ENCODE measurements around the gene NANOGP8.

DNA sequence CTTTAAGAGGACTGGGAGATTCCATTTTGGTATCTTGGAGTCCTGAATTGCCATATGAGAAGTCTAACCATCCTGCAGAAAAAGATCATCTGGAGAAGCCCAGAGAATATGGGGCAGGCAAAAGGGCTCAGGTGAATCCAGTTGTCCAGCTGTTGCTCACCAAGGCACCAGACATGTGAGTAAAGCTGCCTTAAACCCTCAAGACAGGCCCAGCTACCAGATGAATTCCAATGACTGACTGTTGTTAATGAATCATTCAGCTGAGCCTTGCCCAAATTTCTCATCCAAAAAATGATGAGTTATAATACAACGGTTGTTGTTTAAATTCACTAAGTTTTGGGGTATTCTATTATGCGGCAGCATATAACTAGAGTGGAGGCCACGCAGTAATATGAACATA lies 22.0 kb upstream of the NANOGP8 start:
- TF ChIP-seq, protein P1, sequence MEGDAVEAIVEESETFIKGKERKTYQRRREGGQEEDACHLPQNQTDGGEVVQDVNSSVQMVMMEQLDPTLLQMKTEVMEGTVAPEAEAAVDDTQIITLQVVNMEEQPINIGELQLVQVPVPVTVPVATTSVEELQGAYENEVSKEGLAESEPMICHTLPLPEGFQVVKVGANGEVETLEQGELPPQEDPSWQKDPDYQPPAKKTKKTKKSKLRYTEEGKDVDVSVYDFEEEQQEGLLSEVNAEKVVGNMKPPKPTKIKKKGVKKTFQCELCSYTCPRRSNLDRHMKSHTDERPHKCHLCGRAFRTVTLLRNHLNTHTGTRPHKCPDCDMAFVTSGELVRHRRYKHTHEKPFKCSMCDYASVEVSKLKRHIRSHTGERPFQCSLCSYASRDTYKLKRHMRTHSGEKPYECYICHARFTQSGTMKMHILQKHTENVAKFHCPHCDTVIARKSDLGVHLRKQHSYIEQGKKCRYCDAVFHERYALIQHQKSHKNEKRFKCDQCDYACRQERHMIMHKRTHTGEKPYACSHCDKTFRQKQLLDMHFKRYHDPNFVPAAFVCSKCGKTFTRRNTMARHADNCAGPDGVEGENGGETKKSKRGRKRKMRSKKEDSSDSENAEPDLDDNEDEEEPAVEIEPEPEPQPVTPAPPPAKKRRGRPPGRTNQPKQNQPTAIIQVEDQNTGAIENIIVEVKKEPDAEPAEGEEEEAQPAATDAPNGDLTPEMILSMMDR (conservative IDR thresholded peaks at IDR 0.05 in 1 of 2, IDR thresholded peaks at IDR 0.05 in 1 of 2; ENCODE audit: extremely low read depth in 1 of 2, insufficient read depth in 1 of 2, low read depth in 1 of 2, low read length in 2 of 2): no peak
- TF ChIP-seq EZH2 (IDR thresholded peaks at IDR 0.05; ENCODE audit: borderline replicate concordance, low read length): no peak

All from mammary epithelial cell (primary cell).